Prostate gland (tissue), 2 donors: ENCODE measurements around the gene MEGF10.

Experiments
- CTCF ChIP-seq, 4 experiments: fragments of 200-600 bp in 2 of 4; fragments of 450-650 bp in 2 of 4; sonication (generic) in 2 of 4; IDR thresholded peaks; 1 replicate in 3 of 4; 2 replicates in 1 of 4; pipeline ENCODE4 v1.5.1; 2016 to 2019; ENCODE audit warnings: antibody characterized with exemption in 4 of 4, mild to moderate bottlenecking in 2 of 4, moderate library complexity in 2 of 4
- POLR2A ChIP-seq: fragments of 450-650 bp; IDR thresholded peaks from one replicate; pipeline ENCODE4 v1.6.1; 2016; ENCODE audit warnings: antibody characterized with exemption, mild to moderate bottlenecking
- POLR2AphosphoS5 ChIP-seq: sonication (generic); formaldehyde crosslinking; IDR thresholded peaks from one replicate; pipeline ENCODE4 v1.6.1; 2017; ENCODE audit warnings: antibody characterized with exemption

- TF ChIP-seq CTCF (IDR thresholded peaks at IDR 0.05) (no peak), POLR2AphosphoS5 (no peak), POLR2A (no peak)
Measured at GRCh38 chr5:127398508-127398907, 107.9 kb downstream of the MEGF10 start.
